GM06990 (cell line): ENCODE results near the gene GDF10.

Experiments used
- DNase-seq: peaks from one replicate; pipeline ENCODE4 v3.0.0-alpha.2; 2011; ENCODE audit not compliant: insufficient read length; ENCODE audit errors: extremely low read depth
- H3K27me3 ChIP-seq: replicated peaks from 2 replicates; pipeline ENCODE4 v1.6.0; 2011; ENCODE audit warnings: low read length; ENCODE audit not compliant: control insufficient read depth, insufficient read depth
- H3K36me3 ChIP-seq: 2 replicates; pipeline ENCODE4 v1.5.1; 2011; ENCODE audit warnings: low read length; ENCODE audit not compliant: control insufficient read depth, insufficient read depth
- H3K4me3 ChIP-seq: replicated peaks from 2 replicates; pipeline ENCODE4 v1.5.1; 2011; ENCODE audit warnings: low read depth, mild to moderate bottlenecking, control low read depth, low read length
- CTCF ChIP-seq: IDR thresholded peaks from 2 replicates; pipeline ENCODE4 v1.5.1; 2011; ENCODE audit warnings: low read length, control low read depth, mild to moderate bottlenecking, inconsistent platforms; ENCODE audit not compliant: insufficient read depth, poor library complexity, severe bottlenecking

The GDF10 gene

DNA sequence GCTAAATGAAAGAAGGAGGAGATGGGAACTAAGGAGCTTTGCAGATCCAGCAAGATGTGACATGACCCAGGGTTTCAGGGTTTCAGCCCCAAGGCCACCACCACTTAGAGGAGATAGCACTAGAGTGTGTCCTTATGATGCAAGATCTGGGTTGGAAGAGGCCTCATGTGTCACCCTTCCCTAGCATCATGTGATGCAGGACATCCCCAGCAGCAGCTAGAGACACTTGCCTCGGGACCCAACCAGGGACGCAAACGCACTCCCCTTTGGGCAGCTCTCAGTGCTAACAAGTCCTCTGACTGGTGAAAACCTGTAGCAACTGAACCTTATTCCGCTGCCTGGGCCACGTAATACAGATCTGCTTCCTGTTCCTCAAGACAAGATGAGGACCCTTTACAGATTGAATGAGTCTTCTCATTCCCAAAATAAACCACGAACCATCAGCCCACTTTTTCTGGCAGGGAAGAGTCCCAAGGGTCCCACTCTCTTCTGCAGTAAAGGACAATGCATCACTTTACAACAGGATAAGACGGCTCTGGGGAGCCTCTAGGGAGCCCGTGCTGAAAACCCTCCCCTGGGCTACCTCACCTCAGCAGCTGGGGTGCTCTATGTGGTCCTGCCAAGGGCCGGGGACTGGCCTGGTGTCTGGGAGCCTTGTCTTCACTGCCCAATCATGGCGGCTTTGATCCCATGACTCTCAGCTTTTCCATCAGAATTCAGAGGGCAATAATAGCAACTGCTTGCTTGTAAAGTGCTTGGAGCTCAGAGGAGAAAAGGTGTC lies 44.8 kb upstream of the GDF10 start:
- Histone ChIP-seq H3K36me3 (no peaks in the 10 kb centered on the region), H3K4me3 (no peak overlapping the region), H3K27me3 (no peaks in the 10 kb centered on the region)
- TF ChIP-seq CTCF, result no peak
- no peak for DNase-seq

DNA sequence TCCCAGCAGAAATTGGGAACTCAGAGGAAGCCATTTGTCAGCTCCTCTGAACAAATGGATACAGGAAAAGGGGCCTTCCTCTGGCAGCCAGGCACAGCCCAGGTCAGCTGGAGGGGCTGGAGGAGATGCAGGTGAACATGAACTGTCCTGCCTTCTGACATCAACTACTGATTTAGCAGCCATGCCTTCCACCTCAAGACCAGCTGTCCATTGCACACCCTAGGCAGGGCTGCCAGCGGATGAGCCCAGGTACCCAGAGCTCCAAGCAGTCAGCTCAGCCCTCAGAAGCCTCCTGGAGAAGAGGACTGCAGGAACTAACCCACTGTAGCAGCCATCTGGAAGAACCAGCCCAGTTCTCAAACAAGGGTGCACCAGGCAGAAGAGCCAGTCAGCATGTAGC lies 44.1 kb upstream of the GDF10 start:
- DNase-seq, result no peak
- no peak for TF ChIP-seq CTCF
- Histone ChIP-seq H3K4me3 (no peak overlapping the region), H3K27me3 (no peaks in the 10 kb centered on the region), H3K36me3 (no peaks in the 10 kb centered on the region)

DNA sequence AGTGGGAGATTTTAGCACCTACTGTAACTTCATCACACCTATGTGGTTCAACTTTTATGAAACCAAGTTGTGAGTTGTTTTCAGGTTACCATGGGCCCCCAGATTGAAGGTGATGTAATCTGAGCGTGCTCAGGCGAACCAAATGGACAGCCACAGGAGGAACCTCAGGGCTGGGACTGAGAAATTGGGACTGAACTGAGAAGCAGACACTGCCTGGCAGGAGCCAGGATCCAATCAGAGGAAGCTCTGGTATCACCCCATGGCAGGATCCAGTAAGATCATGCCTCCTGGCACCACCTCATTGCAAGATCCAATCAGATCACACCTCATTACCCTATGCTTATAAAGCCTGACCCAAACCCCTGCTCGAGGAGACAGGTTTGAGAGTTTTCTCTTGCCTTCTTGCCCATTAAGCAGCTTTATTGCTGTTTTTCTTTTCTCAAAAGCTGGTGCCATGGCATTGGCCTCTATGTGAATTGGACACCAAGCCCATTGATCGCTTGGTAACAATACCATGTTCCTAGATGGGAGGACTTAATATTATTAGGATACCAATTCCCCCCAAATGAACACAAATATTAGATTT lies 43.2 kb upstream of the GDF10 start:
- no peaks in the 10 kb centered on the region for H3K36me3 ChIP-seq
- TF ChIP-seq CTCF, result no peak
- no peaks in the 10 kb centered on the region for H3K27me3 ChIP-seq
- DNase-seq, result no peak
- no peak overlapping the region for H3K4me3 ChIP-seq

- H3K27me3 ChIP-seq, result no peaks in the 10 kb centered on the region
- H3K4me3 ChIP-seq, result no peak overlapping the region
- DNase-seq, result peak; percentile 39
- TF ChIP-seq CTCF, result no peak
- H3K36me3 ChIP-seq, result no peaks in the 10 kb centered on the region
Measured at GRCh38 chr10:47257396-47258120, 42.4 kb upstream of the GDF10 start.

GRCh38 chr10:47258921-47259320 lies 41.1 kb upstream of the GDF10 start:
- Histone ChIP-seq H3K4me3 (no peak overlapping the region), H3K36me3 (no peaks in the 10 kb centered on the region), H3K27me3 (no peaks in the 10 kb centered on the region; the same call in 1 of the 2 replicates)
- DNase-seq, result no peak
- no peak for TF ChIP-seq CTCF
